Measurements from ENCODE around the gene CLDN2.

CLDN2 gene

DNA sequence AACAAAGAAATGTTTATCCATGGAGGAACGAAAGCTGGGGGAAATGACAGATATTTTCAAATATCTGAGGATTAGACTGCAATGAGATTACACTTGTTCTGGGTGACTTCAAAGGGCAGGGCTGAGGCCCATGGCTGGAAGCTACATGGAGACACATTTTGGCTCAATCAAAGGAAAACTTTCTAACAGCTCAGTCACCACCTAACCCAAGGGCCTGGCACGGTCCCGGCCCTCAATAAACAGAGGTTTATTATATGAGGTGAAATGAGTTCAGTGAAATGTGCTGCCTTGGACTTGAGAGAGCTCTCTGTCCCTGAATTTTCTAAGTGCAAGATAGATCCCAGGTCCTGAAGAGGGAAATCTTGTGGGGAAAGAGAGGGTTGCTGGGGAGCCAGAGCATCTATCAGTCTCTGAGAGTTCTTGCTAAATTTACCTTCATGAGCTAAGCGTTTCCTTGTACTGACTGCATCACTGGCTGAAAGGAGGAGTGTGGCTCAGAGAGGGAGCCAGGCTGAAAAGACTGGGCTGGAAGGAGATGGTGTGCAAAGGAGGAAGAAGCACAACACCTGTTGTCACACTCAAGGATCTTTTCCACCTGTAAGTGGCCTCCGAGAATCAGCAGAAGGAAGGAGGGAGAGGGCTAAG is 15.0 kb upstream of the CLDN2 start:
- TF ChIP-seq, protein P1, sequence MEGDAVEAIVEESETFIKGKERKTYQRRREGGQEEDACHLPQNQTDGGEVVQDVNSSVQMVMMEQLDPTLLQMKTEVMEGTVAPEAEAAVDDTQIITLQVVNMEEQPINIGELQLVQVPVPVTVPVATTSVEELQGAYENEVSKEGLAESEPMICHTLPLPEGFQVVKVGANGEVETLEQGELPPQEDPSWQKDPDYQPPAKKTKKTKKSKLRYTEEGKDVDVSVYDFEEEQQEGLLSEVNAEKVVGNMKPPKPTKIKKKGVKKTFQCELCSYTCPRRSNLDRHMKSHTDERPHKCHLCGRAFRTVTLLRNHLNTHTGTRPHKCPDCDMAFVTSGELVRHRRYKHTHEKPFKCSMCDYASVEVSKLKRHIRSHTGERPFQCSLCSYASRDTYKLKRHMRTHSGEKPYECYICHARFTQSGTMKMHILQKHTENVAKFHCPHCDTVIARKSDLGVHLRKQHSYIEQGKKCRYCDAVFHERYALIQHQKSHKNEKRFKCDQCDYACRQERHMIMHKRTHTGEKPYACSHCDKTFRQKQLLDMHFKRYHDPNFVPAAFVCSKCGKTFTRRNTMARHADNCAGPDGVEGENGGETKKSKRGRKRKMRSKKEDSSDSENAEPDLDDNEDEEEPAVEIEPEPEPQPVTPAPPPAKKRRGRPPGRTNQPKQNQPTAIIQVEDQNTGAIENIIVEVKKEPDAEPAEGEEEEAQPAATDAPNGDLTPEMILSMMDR (IDR thresholded peaks at IDR 0.05): no peak
- no peak overlapping the region for H3K27ac Mint-ChIP-seq
- no peaks in the 10 kb centered on the region for H3K36me3 Mint-ChIP-seq (ENCODE audit: low read depth)
- H3K4me3 Mint-ChIP-seq: no peak overlapping the region
- DNase-seq: no peak
- H3K9me3 Mint-ChIP-seq: peaks cover 50% of the 10 kb centered on the region
- peaks cover 68% of the 10 kb centered on the region for H3K4me1 Mint-ChIP-seq
- H3K27me3 Mint-ChIP-seq (ENCODE audit: low read depth, poor library complexity): peaks cover 16% of the 10 kb centered on the region

DNA sequence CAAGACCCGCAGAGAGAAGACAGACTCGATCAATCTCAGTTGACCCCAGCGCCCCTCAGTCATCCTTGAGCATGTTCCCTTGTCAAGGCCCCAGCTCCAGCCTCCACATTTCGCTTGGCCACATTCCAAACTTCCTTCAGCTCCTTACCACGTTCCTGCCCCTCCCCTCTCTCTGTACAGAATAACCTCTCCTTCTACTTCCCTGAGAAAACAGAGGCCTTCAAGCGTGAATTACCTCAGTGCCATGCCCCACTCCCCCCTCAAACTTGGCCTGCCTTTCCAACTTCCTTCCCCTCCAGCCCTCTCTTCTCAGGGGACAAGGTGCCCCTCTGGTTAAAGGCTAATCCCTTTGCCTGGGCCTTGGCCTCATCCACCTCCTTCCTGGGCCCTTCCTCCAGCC is 13.8 kb upstream of the CLDN2 start:
- TF ChIP-seq, protein P1 (IDR thresholded peaks at IDR 0.05): no peak
- peaks cover 63% of the 10 kb centered on the region for H3K4me1 Mint-ChIP-seq
- H3K27me3 Mint-ChIP-seq (ENCODE audit: low read depth, poor library complexity): peaks cover 11% of the 10 kb centered on the region
- no peak for DNase-seq
- peak overlapping the region; percentile 2 for H3K27ac Mint-ChIP-seq
- no peak overlapping the region for H3K4me3 Mint-ChIP-seq
- H3K9me3 Mint-ChIP-seq: peaks cover 52% of the 10 kb centered on the region
- no peaks in the 10 kb centered on the region for H3K36me3 Mint-ChIP-seq (ENCODE audit: low read depth)

DNA sequence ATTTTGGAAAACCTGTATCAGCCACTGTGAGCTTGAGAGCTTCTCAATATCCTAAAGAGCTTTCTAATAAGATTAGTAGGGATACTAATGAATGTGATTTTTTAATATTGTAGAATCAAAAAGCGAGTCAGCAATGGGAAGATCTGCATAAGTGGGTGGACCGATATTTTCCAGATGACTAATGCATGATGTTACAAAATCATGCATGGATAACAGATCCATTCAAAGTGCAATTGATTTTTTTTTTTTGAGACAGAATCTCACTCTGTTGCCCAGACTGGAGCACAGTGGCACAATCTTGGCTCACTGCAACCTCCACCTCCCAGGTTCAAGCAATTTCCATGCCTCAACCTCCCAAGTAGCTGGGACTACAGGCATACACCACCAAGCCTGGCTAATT is 7.3 kb upstream of the CLDN2 start:
- Mint-ChIP-seq H3K4me1 (peaks cover 10% of the 10 kb centered on the region), H3K27ac (no peak overlapping the region)

DNA sequence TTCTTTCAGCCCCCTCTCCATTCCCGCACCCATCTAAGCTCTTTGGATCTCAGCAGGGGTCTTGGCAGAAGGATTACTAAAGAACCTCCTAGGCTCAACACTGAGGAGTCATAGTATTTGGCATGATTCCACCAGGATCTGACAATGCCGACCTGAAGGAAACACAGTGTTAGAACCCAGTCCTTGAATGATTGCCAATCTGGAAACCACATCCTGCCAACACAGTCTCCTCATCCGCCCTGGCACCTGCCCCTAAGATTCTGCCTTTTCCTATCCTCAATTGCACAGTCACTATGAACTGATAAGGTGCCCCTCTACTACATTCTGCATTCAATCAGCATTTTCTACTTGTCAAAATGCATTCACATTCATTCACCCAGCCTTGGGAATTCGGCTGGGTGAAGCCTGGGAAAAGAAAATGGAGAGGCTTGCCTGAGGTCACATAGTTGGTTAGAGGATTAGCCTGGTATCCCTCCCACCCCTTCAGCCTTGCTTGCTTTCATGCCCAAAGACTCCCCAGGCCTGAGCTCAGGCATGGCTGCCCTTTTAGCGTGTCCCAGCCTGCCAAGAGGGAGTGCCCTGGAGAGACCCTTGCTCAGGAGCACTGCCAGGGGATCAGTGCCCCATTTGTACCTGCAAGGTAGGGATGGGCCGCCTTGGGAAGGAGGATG is 2.2 kb upstream of the CLDN2 start:
- TF ChIP-seq, protein P1 (IDR thresholded peaks at IDR 0.05): no peak
- peaks cover 27% of the 10 kb centered on the region for H3K9me3 Mint-ChIP-seq
- no peak overlapping the region for H3K4me3 Mint-ChIP-seq
- peaks cover 15% of the 10 kb centered on the region for H3K4me1 Mint-ChIP-seq
- no peak overlapping the region for H3K27ac Mint-ChIP-seq
- H3K27me3 Mint-ChIP-seq (ENCODE audit: low read depth, poor library complexity): peaks cover 11% of the 10 kb centered on the region
- H3K36me3 Mint-ChIP-seq (ENCODE audit: low read depth): no peaks in the 10 kb centered on the region
- DNase-seq: no peak

More for the DNA sequence above, 7.3 kb upstream of the CLDN2 start:
- no peaks in the 10 kb centered on the region for H3K36me3 Mint-ChIP-seq (ENCODE audit: low read depth)
- H3K4me3 Mint-ChIP-seq: no peak overlapping the region
- TF ChIP-seq, protein P1 (IDR thresholded peaks at IDR 0.05): no peak
- no peak for DNase-seq
- peaks cover 18% of the 10 kb centered on the region for H3K27me3 Mint-ChIP-seq (ENCODE audit: low read depth, poor library complexity)
- H3K9me3 Mint-ChIP-seq: peaks cover 46% of the 10 kb centered on the region

DNA sequence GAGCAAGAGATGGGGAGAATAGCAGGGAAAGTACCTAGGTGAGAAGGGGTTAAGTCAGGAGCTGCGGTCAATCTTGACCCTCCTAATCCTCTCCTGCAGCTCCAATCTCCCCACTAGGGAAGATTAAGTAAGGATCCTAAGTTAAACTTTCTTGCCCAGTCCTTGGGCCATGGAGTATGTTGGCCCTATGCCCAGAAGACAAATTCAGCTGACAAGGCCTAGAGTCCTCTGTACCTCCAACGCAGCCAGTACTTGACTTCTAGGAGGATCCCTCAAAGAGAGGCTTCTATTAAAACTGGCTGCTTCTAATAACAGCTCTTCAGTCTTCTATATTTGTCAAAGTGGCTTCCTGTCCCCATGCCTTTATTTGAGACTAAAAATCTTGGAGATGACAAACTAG is 1.4 kb downstream of the CLDN2 start:
- Mint-ChIP-seq H3K4me1 (peaks cover 15% of the 10 kb centered on the region), H3K9me3 (peaks cover 19% of the 10 kb centered on the region), H3K27me3 (ENCODE audit: low read depth, poor library complexity) (peaks cover 9% of the 10 kb centered on the region), H3K27ac (no peak overlapping the region), H3K4me3 (no peak overlapping the region), H3K36me3 (ENCODE audit: low read depth) (no peaks in the 10 kb centered on the region)
- DNase-seq: no peak
- TF ChIP-seq, protein P1 (IDR thresholded peaks at IDR 0.05): no peak

DNA sequence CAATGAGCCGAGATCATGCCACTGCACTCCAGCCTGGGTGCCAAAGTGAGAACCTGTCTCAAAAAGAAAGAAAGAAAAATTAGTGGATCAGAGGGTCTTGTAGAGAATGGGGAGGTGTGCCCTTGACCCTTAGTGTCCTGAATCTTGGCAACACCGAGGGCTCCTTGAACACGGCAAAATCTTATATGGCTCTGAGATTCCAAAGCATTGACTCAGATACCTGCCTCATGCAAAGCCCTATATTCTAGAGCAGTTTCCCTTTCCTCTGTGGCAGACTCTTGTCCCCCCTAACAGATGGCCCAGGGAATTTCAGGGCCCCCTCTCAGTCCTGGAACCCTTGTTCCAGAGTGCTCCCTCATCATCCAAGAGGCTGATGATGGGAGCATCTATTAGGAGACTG is 6.8 kb downstream of the CLDN2 start:
- Mint-ChIP-seq H3K4me3 (no peak overlapping the region), H3K36me3 (ENCODE audit: low read depth) (no peaks in the 10 kb centered on the region), H3K4me1 (no peaks in the 10 kb centered on the region), H3K9me3 (peaks cover 13% of the 10 kb centered on the region), H3K27ac (no peak overlapping the region), H3K27me3 (ENCODE audit: low read depth, poor library complexity) (peaks cover 5% of the 10 kb centered on the region)
- DNase-seq: no peak
- TF ChIP-seq, protein P1 (IDR thresholded peaks at IDR 0.05): no peak
